Kidney epithelial cell (primary cell): ENCODE data around the gene EP400. TPM values are rescaled to one million over a fixed set of nuclear protein-coding genes. Genes with fewer than 3 reads are reported as not detected.

Experiments
- DNase-seq: peaks from one replicate; pipeline ENCODE4 v3.0.0-alpha.2; 2010; ENCODE audit warnings: low read depth
- H3K27me3 ChIP-seq: 2 replicates; pipeline ENCODE4 v1.6.0; 2011; ENCODE audit warnings: low read length; ENCODE audit not compliant: control insufficient read depth, insufficient read depth
- H3K36me3 ChIP-seq: 2 replicates; pipeline ENCODE4 v1.5.1; 2011; ENCODE audit warnings: low read length; ENCODE audit not compliant: control insufficient read depth, insufficient read depth
- H3K4me3 ChIP-seq: 2 replicates; pipeline ENCODE4 v1.5.1; 2011; ENCODE audit warnings: low read depth, mild to moderate bottlenecking, control low read depth, low read length
- CTCF ChIP-seq: IDR thresholded peaks from 2 replicates; pipeline ENCODE4 v1.5.1; 2011; ENCODE audit warnings: mild to moderate bottlenecking, moderate library complexity, low read length, control low read depth, inconsistent platforms; ENCODE audit not compliant: insufficient read depth, poor library complexity, severe bottlenecking
- total RNA-seq: library from RNA; depleted of rRNA; stranded (reverse); fragments of >200 nt; gene quantifications from 2 replicates; pipeline ENCODE4 v1.2.3, GENCODE V29; 2015

EP400 gene
- total RNA-seq, 1 donor from 2014 or later: 21.4 TPM

- Histone ChIP-seq H3K36me3 (peaks cover 3% of the 10 kb centered on the region), H3K27me3 (no peaks in the 10 kb centered on the region), H3K4me3 (no peak overlapping the region)
- no peak for TF ChIP-seq CTCF
- no peak for DNase-seq
Observed at GRCh38 chr12:132061641-132062430, 112.1 kb downstream of the EP400 start.

DNA sequence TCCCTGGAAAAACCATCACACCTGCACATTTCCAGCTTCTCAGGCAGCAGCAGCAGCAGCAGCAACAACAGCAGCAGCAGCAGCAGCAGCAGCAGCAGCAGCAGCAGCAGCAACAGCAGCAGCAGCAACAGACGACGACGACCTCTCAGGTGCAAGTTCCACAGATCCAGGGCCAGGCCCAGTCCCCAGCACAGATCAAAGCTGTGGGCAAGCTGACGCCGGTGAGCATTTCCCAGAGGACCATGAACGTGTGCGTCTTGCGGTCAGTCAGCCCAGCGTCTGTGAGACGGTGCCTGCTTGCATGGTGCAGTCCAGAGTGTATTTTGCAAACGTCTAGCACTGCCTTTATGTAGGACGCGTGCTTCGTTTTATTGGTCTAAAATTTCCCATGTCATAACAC, 112.7 kb downstream of the EP400 start:
- Histone ChIP-seq H3K4me3 (no peak overlapping the region), H3K27me3 (no peaks in the 10 kb centered on the region), H3K36me3 (peaks cover 2% of the 10 kb centered on the region)
- no peak for TF ChIP-seq CTCF
- DNase-seq: no peak

DNA sequence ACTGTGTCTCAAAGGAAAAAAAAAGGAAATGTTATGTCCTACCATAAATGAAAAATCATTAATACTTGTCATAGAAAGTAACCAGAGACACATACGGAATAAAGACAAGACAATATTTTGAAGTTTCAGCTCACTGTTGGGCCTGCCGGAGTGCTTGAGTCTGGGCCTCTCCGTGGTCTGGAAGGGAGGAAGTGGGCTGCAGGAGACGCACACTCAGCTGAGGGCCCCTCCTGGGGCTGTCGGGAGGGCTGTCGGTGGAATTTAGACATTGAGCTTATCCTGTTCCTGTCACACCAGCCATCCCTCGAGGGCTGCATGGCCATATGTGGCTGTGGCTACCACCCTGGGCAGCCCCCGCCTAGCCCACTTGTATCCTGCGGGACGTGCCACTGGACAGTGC, 113.7 kb downstream of the EP400 start:
- DNase-seq: no peak
- TF ChIP-seq CTCF: no peak
- H3K4me3 ChIP-seq: no peak overlapping the region
- H3K36me3 ChIP-seq: peaks cover 2% of the 10 kb centered on the region
- H3K27me3 ChIP-seq: no peaks in the 10 kb centered on the region

- peaks cover 3% of the 10 kb centered on the region for H3K36me3 ChIP-seq
Observed at GRCh38 chr12:132064631-132065030, 114.9 kb downstream of the EP400 start.

GRCh38 chr12:132065203-132065602, 115.5 kb downstream of the EP400 start:
- Histone ChIP-seq H3K27me3 (no peaks in the 10 kb centered on the region), H3K4me3 (no peak overlapping the region), H3K36me3 (peaks cover 3% of the 10 kb centered on the region)
- no peak for DNase-seq
- TF ChIP-seq CTCF: no peak

More at GRCh38 chr12:132064631-132065030, 114.9 kb downstream of the EP400 start:
- Histone ChIP-seq H3K27me3 (no peaks in the 10 kb centered on the region), H3K4me3 (no peak overlapping the region)
- DNase-seq: no peak
- TF ChIP-seq CTCF: no peak
